Activated CD4-positive, alpha-beta T cell treated with anti-CD3 and anti-CD28 coated beads for 36 hours (primary cell): Measurements from ENCODE around the gene ZMIZ1. TPM values are rescaled to one million over a fixed set of nuclear protein-coding genes. Genes with fewer than 3 reads are reported as not detected.

Experiments
- ATAC-seq: fragments of 200-7000 bp; cut with Tn5 transposase; one replicate; pipeline ENCODE4 v1.10.0; 2021; ENCODE audit warnings: mild to moderate bottlenecking, moderate library complexity
- CTCF ChIA-PET: fragments of 350-600 bp; sonication (Branson Sonifier 250); formaldehyde crosslinking; loops from one replicate; lab custom pipeline; 2021; ENCODE audit warnings: antibody characterized with exemption; lab: Charles Lee
- POLR2A ChIA-PET: fragments of 350-600 bp; sonication (Branson Sonifier 250); formaldehyde crosslinking; loops from one replicate; lab custom pipeline; 2021; ENCODE audit warnings: antibody characterized with exemption, inconsistent platforms; lab: Charles Lee
- DNase-seq: peaks from one replicate; pipeline ENCODE4 v3.0.0-alpha.2; 2020
- H3K27ac Mint-ChIP-seq: one replicate; pipeline ENCODE4 v1.8.0; 2021; ENCODE audit warnings: mixed read lengths
- H3K27me3 Mint-ChIP-seq: one replicate; pipeline ENCODE4 v1.8.0; 2021; ENCODE audit warnings: mixed read lengths
- H3K36me3 Mint-ChIP-seq: one replicate; pipeline ENCODE4 v1.8.0; 2021; ENCODE audit warnings: low read depth, mixed read lengths
- H3K4me1 Mint-ChIP-seq: one replicate; pipeline ENCODE4 v1.8.0; 2021; ENCODE audit warnings: mixed read lengths
- H3K4me3 Mint-ChIP-seq: one replicate; pipeline ENCODE4 v1.8.0; 2021; ENCODE audit warnings: mild to moderate bottlenecking, moderate library complexity, mixed read lengths
- H3K9me3 Mint-ChIP-seq: one replicate; pipeline ENCODE4 v1.8.0; 2021; ENCODE audit warnings: low read depth, mixed read lengths
- intact Hi-C, 2 experiments: fragments of 100-400 bp; cut with DNase I in 1 of 2; cut with micrococcal nuclease in 1 of 2; formaldehyde crosslinking; loops; one replicate each; pipeline versions ENCODE4 v1.14.2 to v1.15.1; 2022 to 2024; cut with DNase I, micrococcal nuclease
- total RNA-seq, 2 experiments: library from RNA; stranded (reverse); gene quantifications; one replicate each; pipeline ENCODE4 v1.2.3, GENCODE V29; 2021

The ZMIZ1 gene
- total RNA-seq, 2 experiments from 2014 or later, result 33.9 to 34.3 TPM

DNA sequence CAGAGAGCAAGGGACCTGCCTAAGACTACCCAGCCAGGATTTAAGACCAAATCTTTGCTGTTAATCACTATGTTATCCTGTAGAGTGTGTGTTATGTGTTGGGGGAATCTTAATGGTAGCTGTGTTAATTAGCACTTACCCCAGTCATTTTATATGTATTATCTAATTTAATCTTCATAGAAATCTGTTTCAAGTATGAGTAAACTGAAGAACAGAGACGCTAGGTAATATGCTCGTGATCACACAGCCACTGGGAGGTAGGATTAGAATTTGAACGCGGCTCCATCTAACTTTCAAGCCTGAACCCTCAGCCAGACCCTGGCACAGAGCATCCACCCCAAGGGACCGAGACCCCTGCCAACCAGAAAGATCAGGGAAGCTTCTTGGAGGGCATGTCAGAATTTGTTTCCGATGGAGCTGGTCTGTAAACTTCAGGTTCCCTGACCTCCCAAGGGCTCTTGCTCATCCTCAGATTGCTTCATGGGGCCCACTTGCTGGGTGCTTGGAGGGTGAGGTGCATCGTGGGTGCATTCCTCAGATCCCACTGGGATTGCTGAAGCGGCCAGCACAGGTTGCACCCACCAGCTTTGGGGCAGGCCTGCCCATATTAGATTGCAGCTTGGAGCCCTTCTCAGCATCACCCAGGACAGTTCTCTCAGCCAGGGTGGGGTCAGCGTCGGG, 105.0 kb downstream of the ZMIZ1 start:
- DNase-seq (no peak), ATAC-seq (no peak)
- intact Hi-C loops, result no loop called here
- Mint-ChIP-seq H3K9me3 (no peaks in the 10 kb centered on the region), H3K27ac (no peak overlapping the region), H3K27me3 (no peaks in the 10 kb centered on the region), H3K4me3 (no peak overlapping the region), H3K36me3 (no peaks in the 10 kb centered on the region), H3K4me1 (no peaks in the 10 kb centered on the region)
- ChIA-PET POLR2A (no interaction called here), CTCF (interaction anchor here (0.9 kb wide), 1 partner anchor 14 kb away, joined by 3 read pairs; no protein-coding TSS in a partner anchor)

- Mint-ChIP-seq H3K4me1 (no peaks in the 10 kb centered on the region), H3K36me3 (no peaks in the 10 kb centered on the region), H3K27me3 (no peaks in the 10 kb centered on the region), H3K4me3 (no peak overlapping the region), H3K9me3 (no peaks in the 10 kb centered on the region), H3K27ac (no peak overlapping the region)
- intact Hi-C loops, result no loop called here
- ChIA-PET CTCF (interaction anchor here (3.0 kb wide), 1 partner anchor 19 kb away, joined by 11 read pairs; no protein-coding TSS in a partner anchor), POLR2A (no interaction called here)
- ATAC-seq (no peak), DNase-seq (no peak)
Observed at GRCh38 chr10:79176052-79176501, 107.3 kb downstream of the ZMIZ1 start.

DNA sequence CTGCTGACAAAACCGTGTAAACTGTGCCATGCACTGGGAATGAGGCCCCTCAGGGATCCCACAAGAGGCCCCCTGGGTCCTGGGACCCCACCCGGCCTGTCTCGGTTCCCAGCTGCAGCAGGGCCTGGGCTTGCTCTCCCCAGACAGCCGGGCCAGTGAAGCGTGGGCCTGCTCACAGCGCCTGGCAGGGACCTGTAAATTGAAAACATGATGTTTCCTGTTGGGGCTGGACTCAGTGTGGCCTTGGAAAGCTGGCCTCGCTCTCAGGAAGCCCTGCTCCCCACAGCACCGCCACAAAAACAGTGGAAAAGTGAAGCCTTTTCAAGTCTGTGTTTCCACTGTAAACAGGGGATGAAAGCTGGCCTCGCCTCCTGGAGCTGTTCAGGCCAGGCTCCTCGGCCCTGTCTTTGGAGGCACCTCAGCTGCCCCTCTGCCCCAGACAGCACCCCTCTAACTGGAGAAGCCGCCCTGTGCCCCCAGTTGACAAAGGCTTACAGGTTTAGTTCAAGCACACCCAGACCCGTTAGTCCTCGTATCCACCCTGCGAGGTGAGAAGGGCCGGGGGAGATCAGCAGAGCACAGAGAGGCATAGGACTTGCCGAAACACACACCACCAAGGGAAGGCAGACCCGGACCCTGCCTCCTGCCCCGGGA, 108.3 kb downstream of the ZMIZ1 start:
- Mint-ChIP-seq H3K27me3 (no peaks in the 10 kb centered on the region), H3K4me1 (no peaks in the 10 kb centered on the region), H3K36me3 (no peaks in the 10 kb centered on the region), H3K27ac (no peak overlapping the region), H3K9me3 (no peaks in the 10 kb centered on the region), H3K4me3 (no peak overlapping the region)
- CTCF ChIA-PET, result interaction anchor here (3.0 kb wide), 1 partner anchor 18 kb away, joined by 11 read pairs; no protein-coding TSS in a partner anchor
- no peak for ATAC-seq
- no peak for DNase-seq
- intact Hi-C loops, result no loop called here
- POLR2A ChIA-PET, result no interaction called here

- Mint-ChIP-seq H3K9me3 (no peaks in the 10 kb centered on the region), H3K27ac (no peak overlapping the region), H3K36me3 (no peaks in the 10 kb centered on the region), H3K4me1 (no peaks in the 10 kb centered on the region), H3K4me3 (no peak overlapping the region), H3K27me3 (no peaks in the 10 kb centered on the region)
- ChIA-PET CTCF (interaction anchor here (3.0 kb wide), 1 partner anchor 17 kb away, joined by 11 read pairs; no protein-coding TSS in a partner anchor), POLR2A (no interaction called here)
- intact Hi-C loops, result no loop called here
- ATAC-seq (no peak), DNase-seq (no peak)
Observed at GRCh38 chr10:79178070-79178576, 109.4 kb downstream of the ZMIZ1 start.

DNA sequence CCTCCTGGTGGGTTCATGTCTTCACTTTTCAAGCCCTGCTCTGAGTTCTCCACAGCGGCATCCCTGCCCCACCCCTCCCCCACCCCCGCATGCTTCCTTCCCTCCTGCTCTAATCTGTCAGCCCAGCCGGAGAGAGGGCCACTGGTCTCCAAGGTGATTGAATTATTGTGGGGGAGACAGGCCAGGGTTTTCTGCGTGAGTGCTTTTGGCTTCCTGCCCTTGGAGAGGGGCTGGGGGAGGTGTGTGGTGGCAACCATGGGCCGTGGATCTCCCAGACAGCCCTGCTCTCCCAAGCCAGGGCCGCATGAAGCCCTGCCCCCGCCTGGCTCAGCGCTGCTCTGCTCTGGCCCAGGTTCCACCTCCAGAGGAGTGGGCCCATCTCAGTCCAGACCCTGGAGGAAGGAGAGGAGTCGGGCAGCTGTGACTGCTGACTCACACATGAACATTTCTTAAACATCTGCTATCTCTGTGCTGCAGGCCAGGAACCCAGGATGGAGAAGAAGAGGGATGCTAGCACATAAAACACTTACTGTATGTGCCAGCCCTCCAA, 109.9 kb downstream of the ZMIZ1 start:
- Mint-ChIP-seq H3K27me3 (no peaks in the 10 kb centered on the region), H3K9me3 (no peaks in the 10 kb centered on the region), H3K27ac (no peak overlapping the region), H3K36me3 (no peaks in the 10 kb centered on the region), H3K4me3 (no peak overlapping the region), H3K4me1 (no peaks in the 10 kb centered on the region)
- ChIA-PET CTCF (interaction anchor here (3.0 kb wide), 1 partner anchor 16 kb away, joined by 11 read pairs; no protein-coding TSS in a partner anchor), POLR2A (no interaction called here)
- ATAC-seq (no peak), DNase-seq (no peak)
- intact Hi-C loops, result no loop called here

DNA sequence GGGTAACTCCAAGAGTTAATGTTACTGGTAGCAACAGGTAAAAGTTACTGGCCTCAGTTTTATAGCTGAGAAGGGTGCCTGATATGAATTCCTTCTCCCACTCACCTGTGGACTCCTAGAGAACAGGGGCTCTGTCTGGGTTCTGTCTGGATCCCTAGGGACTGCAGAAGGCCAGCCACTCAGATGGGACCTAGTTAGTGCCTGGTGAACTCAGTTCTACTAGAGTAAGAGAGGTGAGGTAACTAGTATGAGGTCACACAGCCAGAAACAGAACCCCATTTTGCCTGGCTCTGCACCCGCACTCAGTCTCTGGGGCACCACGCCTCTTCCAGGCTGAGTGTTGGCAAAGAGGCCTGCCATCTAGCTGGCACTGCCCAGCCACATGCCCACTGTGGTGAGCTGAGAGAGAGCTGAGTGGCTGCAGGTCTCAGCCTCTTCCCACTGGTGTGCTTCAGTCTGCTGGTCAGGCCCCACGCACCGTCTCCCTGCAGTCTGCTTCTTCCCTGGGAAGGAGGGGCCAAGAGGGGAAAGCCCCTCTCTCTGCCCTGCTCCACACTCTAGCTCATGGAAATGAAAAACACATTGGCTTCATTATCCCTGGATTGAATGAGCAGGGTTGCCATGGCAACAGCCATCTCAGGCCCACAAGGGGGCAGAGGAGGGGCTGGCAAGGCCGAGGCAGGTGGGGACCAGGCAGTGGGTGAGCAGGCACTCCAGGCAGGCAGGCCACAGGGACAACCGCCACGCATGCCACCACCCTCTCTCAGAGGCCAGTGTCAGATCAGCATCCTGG, 110.6 kb downstream of the ZMIZ1 start:
- ChIA-PET POLR2A (no interaction called here), CTCF (interaction anchor here (1.5 kb wide), 1 partner anchor 10 kb away, joined by 3 read pairs; no protein-coding TSS in a partner anchor)
- Mint-ChIP-seq H3K36me3 (no peaks in the 10 kb centered on the region), H3K4me1 (no peaks in the 10 kb centered on the region), H3K27ac (no peak overlapping the region), H3K27me3 (no peaks in the 10 kb centered on the region), H3K4me3 (no peak overlapping the region), H3K9me3 (no peaks in the 10 kb centered on the region)
- intact Hi-C loops, result no loop called here
- ATAC-seq, result no peak
- no peak for DNase-seq

DNA sequence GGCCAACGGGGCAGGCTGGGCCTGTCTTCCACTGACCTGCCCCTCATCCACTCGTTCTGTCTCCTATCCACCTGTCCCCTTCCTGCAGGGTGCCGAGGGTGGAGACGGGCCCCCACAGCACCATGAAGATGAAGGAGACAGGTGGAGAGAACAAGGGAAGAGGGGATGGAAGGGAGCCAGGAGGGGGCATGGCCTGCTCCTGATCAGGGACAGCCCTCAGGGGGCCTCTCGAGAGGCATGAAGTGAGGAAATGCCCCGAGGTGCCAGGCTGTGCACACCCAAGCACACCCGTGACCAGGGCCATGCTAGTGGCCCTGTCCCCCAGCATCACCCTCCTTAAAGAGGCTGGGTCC, 111.2 kb downstream of the ZMIZ1 start:
- CTCF ChIA-PET, result interaction anchor here (1.5 kb wide), 1 partner anchor 10 kb away, joined by 3 read pairs; no protein-coding TSS in a partner anchor
- intact Hi-C loops, result no loop called here
- H3K9me3 Mint-ChIP-seq, result no peaks in the 10 kb centered on the region

GRCh38 chr10:79180414-79181221, 111.9 kb downstream of the ZMIZ1 start:
- POLR2A ChIA-PET, result no interaction called here
- no peak overlapping the region for H3K27ac Mint-ChIP-seq
- H3K4me1 Mint-ChIP-seq, result no peaks in the 10 kb centered on the region
- no peak overlapping the region for H3K4me3 Mint-ChIP-seq
- intact Hi-C loops, result no loop called here
- no peaks in the 10 kb centered on the region for H3K36me3 Mint-ChIP-seq
- H3K9me3 Mint-ChIP-seq, result no peaks in the 10 kb centered on the region
- DNase-seq (no peak), ATAC-seq (no peak)
- no peaks in the 10 kb centered on the region for H3K27me3 Mint-ChIP-seq
- CTCF ChIA-PET, result interaction anchor here (0.8 to 1.5 kb wide), 2 partner anchors 8 to 11 kb away, joined by 3 read pairs; no protein-coding TSS in a partner anchor

More for the DNA sequence above, 111.2 kb downstream of the ZMIZ1 start:
- Mint-ChIP-seq H3K36me3 (no peaks in the 10 kb centered on the region), H3K4me3 (no peak overlapping the region), H3K27ac (no peak overlapping the region), H3K27me3 (no peaks in the 10 kb centered on the region), H3K4me1 (no peaks in the 10 kb centered on the region)
- POLR2A ChIA-PET, result no interaction called here
- DNase-seq, result no peak
- no peak for ATAC-seq

GRCh38 chr10:79181227-79181626, 112.5 kb downstream of the ZMIZ1 start:
- intact Hi-C loops, result no loop called here
- H3K27ac Mint-ChIP-seq, result no peak overlapping the region

GRCh38 chr10:79181698-79182521, 113.1 kb downstream of the ZMIZ1 start:
- ATAC-seq, result no peak
- POLR2A ChIA-PET, result interaction anchor here (0.6 kb wide), 1 partner anchor 394 kb away, joined by 4 read pairs; no protein-coding TSS in a partner anchor
- H3K4me1 Mint-ChIP-seq, result no peaks in the 10 kb centered on the region
- H3K27me3 Mint-ChIP-seq, result no peaks in the 10 kb centered on the region
- H3K36me3 Mint-ChIP-seq, result no peaks in the 10 kb centered on the region
- H3K27ac Mint-ChIP-seq, result no peak overlapping the region
- intact Hi-C loops, result no loop called here
- H3K4me3 Mint-ChIP-seq, result no peak overlapping the region
- H3K9me3 Mint-ChIP-seq, result no peaks in the 10 kb centered on the region
- CTCF ChIA-PET, result interaction anchor here (1.4 kb wide), 1 partner anchor 13 kb away, joined by 9 read pairs; no protein-coding TSS in a partner anchor
- no peak for DNase-seq

More at GRCh38 chr10:79181227-79181626, 112.5 kb downstream of the ZMIZ1 start:
- Mint-ChIP-seq H3K36me3 (no peaks in the 10 kb centered on the region), H3K9me3 (no peaks in the 10 kb centered on the region), H3K27me3 (no peaks in the 10 kb centered on the region), H3K4me3 (no peak overlapping the region), H3K4me1 (no peaks in the 10 kb centered on the region)
- DNase-seq, result no peak
- ChIA-PET POLR2A (no interaction called here), CTCF (interaction anchor here (1.4 to 1.5 kb wide), 2 partner anchors 11 to 14 kb away, joined by 3 to 9 read pairs; no protein-coding TSS in a partner anchor)
- no peak for ATAC-seq
